ENCODE results near the gene ARHGEF25. TPM values are rescaled to one million over a fixed set of nuclear protein-coding genes. Genes with fewer than 3 reads are reported as not detected.

The ARHGEF25 gene
- total and polyA plus RNA-seq, 2 of the 13 experiments (the other 11 are each of a cell fraction or from before 2014, with no cell fraction given): 11.5 to 12.5 TPM

- TF ChIP-seq REST (IDR thresholded peaks at IDR 0.05; ENCODE audit: borderline replicate concordance in 1 of 2, low read depth in 1 of 2, low read length in 2 of 2) (no peak), FLYWCH1 (CRISPR knock-in tag; IDR thresholded peaks at IDR 0.05) (no peak), ATF2 (CRISPR knock-in tag; IDR thresholded peaks at IDR 0.05) (no peak), ZFP91 (CRISPR knock-in tag; IDR thresholded peaks at IDR 0.05; ENCODE audit: borderline replicate concordance) (peak; percentile 60; the same call in 1 of the 2 replicates), PHF20 (CRISPR knock-in tag; IDR thresholded peaks at IDR 0.05) (0 out of 2 replicates have a peak, but pooled peaks have one; percentile 11), CBX2 (IDR thresholded peaks at IDR 0.05; ENCODE audit: low read depth, low read length) (no peak), CBX2 (CRISPR knock-in tag; IDR thresholded peaks at IDR 0.05; ENCODE audit: low read depth) (no peak), FOXA3 (CRISPR knock-in tag; IDR thresholded peaks at IDR 0.05) (no peak), HOXA7 (CRISPR knock-in tag; IDR thresholded peaks at IDR 0.05) (no peak), CREBL2 (CRISPR knock-in tag; IDR thresholded peaks at IDR 0.05; ENCODE audit: borderline replicate concordance) (no peak), RARG (CRISPR knock-in tag; IDR thresholded peaks at IDR 0.05; ENCODE audit: low read depth) (no peak), ZIK1 (CRISPR knock-in tag; IDR thresholded peaks at IDR 0.05; ENCODE audit: borderline replicate concordance, low read depth) (no peak), WIZ (CRISPR knock-in tag; IDR thresholded peaks at IDR 0.05) (no peak), IKZF4 (CRISPR knock-in tag; IDR thresholded peaks at IDR 0.05; ENCODE audit: borderline replicate concordance, low read depth, not compliant biosample characterization) (peak; percentile 89), ZFY (CRISPR knock-in tag; IDR thresholded peaks at IDR 0.05) (no peak; the same call in 1 of the 2 replicates), ATF3 (CRISPR knock-in tag; IDR thresholded peaks at IDR 0.05) (no peak), FOXC1 (CRISPR knock-in tag; IDR thresholded peaks at IDR 0.05; ENCODE audit: borderline replicate concordance) (peak; percentile 85; the same call in 1 of the 2 replicates), ZNF30 (CRISPR knock-in tag; IDR thresholded peaks at IDR 0.05) (no peak), NFKBIZ (CRISPR knock-in tag; IDR thresholded peaks at IDR 0.05) (no peak), MAFK (conservative IDR thresholded peaks at IDR 0.05 in 1 of 2, IDR thresholded peaks at IDR 0.05 in 1 of 2; ENCODE audit: low read length in 2 of 2) (no peak), ZNF749 (CRISPR knock-in tag; IDR thresholded peaks at IDR 0.05; ENCODE audit: borderline replicate concordance) (no peak), CBFB (CRISPR knock-in tag; IDR thresholded peaks at IDR 0.05) (peak; percentile 66; the same call in 1 of the 2 replicates)
These were observed 22.0 kb downstream of the ARHGEF25 start, which contains the start of gene B4GALNT1 (continued) for GRCh38 chr12:57632958-57633840.
